GM18873 (cell line): ENCODE measurements around the gene TCP11.

Experiments used
- ATAC-seq: cut with Tn5 transposase; IDR thresholded peaks from one replicate; pipeline ENCODE4 v1.9.1; 2021; ENCODE audit warnings: mild to moderate bottlenecking, moderate library complexity, moderate number of reproducible peaks; ENCODE audit not compliant: unreplicated experiment, low FRiP score

The TCP11 gene

DNA sequence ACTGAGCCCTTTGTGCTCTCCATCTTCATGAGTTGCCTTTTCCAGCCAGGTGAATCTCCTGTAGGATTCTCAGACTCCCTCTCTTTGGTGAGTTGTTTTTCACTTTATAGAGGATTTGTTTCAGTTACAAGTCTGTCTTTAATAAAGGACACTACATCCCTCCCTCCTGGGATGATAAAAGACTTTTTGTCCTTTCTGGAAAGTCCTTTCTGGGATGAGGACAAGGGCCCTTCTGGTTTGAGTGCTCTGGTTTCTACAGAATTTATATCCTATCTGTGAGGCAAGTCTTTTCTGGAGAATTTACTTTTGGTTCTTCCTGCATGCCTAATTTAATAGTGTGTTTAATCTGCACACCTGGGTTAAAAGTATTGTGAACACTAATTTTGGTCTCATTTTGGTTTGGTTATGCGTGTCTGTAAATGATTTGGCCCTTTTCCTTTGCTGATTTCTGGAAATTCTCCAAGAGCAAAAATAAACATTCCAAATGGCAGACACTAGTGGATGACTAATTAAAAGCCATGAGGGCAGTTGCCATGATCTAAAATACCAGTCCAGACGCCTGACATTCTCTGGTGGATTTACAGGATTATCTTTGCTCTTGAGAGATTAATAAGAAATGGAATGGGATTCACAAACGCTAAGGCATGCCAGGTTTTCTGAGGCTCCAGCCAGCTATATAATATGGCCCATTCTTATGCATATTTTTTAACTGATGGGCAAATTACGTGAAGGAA is 44.8 kb downstream of the TCP11 start:
- ATAC-seq, result no peak

GRCh38 chr6:35094183-35094582 is 47.0 kb downstream of the TCP11 start:
- ATAC-seq, result no peak

GRCh38 chr6:35093783-35094182 is 47.4 kb downstream of the TCP11 start:
- ATAC-seq, result no peak

DNA sequence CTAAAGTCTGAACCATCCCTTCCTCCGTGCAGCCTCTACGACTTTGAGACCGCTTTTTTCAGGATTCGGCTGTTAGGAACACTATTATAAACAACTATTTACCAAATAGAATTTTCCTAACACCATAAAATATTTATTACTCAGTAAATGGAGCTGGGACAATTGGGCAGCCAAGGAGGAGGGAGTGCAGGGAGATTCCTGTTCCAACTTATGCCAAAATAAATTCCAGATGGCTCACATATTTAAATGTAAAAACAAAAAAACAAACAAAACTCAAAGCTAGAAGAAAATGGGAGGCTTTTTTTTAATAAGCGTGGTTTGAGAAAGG is 48.1 kb downstream of the TCP11 start:
- ATAC-seq, result no peak

DNA sequence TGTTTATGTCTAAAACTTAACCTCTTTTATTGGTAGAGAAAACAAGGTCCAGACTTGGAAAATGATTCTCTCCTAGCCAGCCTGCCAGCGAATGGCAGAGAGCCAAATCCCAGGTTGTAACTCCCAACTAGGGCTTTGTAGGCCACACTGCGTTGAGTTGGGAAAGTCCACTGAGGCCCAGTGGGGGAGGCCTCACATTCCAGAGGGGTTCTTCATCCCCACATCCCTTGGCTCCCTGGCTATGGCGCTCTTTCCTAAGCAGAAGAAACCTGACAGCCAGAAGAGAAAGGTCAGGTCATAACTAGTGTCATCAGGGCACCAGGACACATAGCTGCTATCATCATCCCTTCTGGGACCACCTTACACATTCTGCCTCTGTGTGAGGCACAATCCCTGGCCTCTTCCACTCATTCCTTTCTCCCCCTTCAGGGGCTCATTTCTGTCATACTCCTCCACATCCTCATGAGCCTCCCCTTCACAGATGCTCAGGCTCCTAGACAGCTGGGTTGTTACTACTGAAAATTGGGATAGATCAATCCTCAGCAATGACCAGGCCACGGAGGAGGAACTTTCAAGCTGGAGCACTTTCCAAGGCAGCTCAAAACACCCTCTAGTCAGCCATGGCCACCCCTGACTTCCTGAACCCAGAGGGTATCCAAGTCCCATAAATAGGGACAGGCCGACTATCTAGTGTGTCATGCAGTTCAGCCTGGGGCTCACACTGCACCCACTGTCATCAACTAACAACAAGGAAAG is 48.6 kb downstream of the TCP11 start:
- no peak for ATAC-seq

DNA sequence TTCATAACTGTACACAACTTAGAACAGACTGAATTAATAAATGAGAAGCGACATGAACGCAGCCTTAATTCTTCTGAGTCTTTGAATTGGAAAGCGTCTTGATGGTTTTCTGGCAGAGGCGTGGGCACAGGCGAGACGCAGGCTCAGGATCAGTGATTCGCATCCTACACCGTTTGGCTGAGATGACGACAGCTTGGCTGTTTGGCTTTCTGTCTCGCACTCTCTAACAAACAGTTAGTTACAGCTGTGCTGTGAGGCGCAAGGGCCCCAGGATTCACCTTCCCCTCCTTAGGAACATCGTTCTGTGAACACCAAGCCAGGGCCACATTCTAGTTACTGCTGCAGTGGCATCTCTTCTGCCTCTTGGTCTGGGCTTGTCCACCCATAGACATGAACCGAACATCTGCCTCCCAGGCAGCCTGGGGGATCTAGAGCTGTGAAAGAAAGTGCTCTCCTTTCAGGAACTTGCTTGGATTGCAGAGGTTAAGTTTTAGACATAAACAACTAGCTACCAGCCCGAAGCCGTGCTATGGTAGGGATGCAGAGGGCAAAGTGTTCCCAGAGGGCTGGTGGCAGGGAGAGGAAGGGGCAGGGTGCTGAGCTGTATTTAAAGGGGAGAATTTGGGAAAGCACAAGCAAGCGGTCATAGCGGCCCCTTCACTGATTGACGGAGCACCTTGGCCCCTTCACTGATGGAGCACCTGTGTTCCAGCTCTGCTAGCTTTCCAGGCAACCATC is 49.6 kb downstream of the TCP11 start:
- no peak for ATAC-seq

- no peak for ATAC-seq
Observed at GRCh38 chr6:35090734-35091133, 50.4 kb downstream of the TCP11 start.

DNA sequence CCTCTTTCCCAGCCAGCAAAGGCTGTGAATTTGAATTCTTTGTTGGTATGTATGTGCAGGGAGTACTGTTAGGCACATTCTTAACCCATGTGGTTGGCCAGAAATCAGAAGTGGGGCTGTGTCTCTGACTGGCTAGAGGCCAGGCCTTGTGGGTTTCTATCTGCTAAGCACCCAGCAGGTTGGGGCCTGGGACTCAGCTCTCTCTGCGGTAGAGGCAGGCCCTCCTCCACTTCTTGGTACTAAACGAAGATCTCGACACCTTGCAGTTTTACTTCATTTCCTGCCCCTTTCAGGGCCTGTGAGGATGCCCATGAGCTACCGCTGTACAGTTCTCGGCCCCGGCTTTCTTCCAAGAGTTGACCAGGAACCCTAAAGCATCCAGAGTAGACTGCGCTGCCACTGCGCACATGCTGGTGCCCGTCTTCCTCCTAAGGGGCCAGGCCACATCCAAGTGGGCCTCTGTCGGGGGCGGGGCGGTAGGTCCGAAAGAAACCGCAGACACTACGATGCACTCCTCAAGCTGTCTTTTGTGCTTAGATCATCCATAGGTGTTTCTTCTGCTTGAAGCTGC is 51.1 kb downstream of the TCP11 start:
- no peak for ATAC-seq

- no peak for ATAC-seq
Observed at GRCh38 chr6:35089216-35089934, 51.8 kb downstream of the TCP11 start.

- ATAC-seq, result no peak
Observed at GRCh38 chr6:35088281-35089215, 52.6 kb downstream of the TCP11 start.

- ATAC-seq, result no peak
Observed at GRCh38 chr6:35087361-35088280, 53.5 kb downstream of the TCP11 start.

DNA sequence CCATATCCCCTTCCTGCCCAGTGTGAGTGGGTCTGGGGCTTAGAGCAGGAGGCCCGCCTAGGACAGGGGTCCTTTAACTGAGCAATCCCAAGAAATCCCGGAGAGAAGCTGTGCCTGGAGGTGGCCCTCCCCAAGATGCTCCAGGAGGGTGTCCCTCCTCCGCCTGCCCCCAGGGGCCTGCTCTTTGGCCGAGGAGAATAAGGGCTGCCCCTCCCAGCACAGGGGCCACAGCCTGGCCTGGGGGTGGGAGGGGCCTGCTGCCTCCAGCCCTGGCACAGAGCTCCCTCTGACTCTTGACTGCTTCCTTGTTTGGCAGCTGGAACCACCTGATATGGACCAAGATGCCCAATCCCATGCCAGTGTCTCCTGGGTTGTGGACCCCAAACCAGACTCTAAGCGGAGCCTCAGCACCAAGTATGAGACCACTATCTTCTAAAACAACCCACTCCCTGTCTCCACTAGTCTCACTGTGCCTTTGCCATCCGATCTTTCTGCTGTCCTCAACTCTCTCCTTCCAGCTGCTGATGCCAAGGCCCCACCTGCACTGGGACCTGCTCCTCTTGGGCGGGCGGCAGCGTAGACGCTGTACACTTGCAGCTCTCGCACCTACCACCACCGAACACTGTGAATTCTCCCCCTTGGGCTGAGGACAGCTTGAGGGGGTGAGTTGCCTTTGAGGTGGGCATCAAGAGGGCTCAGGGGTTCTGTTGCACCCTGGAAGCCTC is 54.3 kb downstream of the TCP11 start:
- no peak for ATAC-seq

DNA sequence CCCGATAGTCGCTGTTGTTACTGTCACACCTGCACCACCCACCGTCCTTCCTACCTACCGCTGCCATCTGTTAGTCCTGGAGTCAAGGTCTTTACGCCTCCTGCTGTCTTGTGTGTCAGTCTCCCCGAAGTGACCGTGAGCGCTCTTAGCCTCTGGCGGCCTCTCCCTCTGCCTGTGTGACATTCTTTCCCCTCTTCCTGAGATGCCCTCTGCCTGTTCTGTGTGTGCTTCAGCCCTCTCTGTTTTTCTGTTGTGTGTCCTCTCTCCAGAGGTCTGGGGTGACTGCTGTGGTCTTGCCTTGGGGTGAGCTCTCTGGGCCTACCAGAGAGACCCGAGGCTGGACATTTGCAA is 54.9 kb downstream of the TCP11 start:
- no peak for ATAC-seq

GRCh38 chr6:35085359-35086281 is 55.5 kb downstream of the TCP11 start:
- ATAC-seq, result no peak

GRCh38 chr6:35084511-35085203 is 56.5 kb downstream of the TCP11 start:
- no peak for ATAC-seq

GRCh38 chr6:35084041-35084491 is 57.1 kb downstream of the TCP11 start:
- no peak for ATAC-seq
